ENCODE results near the gene BBC3. TPM values are rescaled to one million over a fixed set of nuclear protein-coding genes. Genes with fewer than 3 reads are reported as not detected.
A peak's percentile ranks its signal among the peaks of the same experiment; 100 is the strongest.

Gene BBC3
- polyA plus RNA-seq, 1 donor from 2014 or later: 15.6 TPM

GRCh38 chr19:47274071-47274890, 43.3 kb upstream of the BBC3 start, which contains the start of gene INAFM1:
Gene INAFM1, plus strand, starts transcription at chr19:47274885. Its CDS starts 35 bp downstream, at chr19:47274920.
- H2AFZ ChIP-seq (ENCODE audit: low read depth, low read length): peak within 1 kb of the TSS; percentile 80
- H3K79me2 ChIP-seq (replicated peaks; ENCODE audit: insufficient read depth, low read length): no peaks in the 10 kb centered on the region
- no peaks in the 10 kb centered on the region for H3K9me2 ChIP-seq (ENCODE audit: insufficient read depth, low read length)
- H3K4me3 ChIP-seq (ENCODE audit: low read length): peak within 1 kb of the TSS; percentile 77
- H3K27me3 ChIP-seq (ENCODE audit: insufficient read depth, low read depth, low read length): no peaks in the 10 kb centered on the region
- H4K20me1 ChIP-seq (ENCODE audit: insufficient read depth): no peaks in the 10 kb centered on the region
- H3K27ac ChIP-seq (ENCODE audit: low read length): peak within 1 kb of the TSS; percentile 92
- H3F3A ChIP-seq (ENCODE audit: insufficient read depth, low read length, poor library complexity, severe bottlenecking): no peaks in the 10 kb centered on the region
- TF ChIP-seq REST (IDR thresholded peaks at IDR 0.05; ENCODE audit: borderline replicate concordance) (peak; percentile 7), CTCF (IDR thresholded peaks at IDR 0.05; ENCODE audit: poor library complexity, severe bottlenecking) (no peak), MXI1 (conservative IDR thresholded peaks at IDR 0.05; ENCODE audit: poor library complexity, severe bottlenecking) (peak; percentile 6), POLR2AphosphoS5 (IDR thresholded peaks at IDR 0.05) (peak; percentile 74), TAF1 (IDR thresholded peaks at IDR 0.05; ENCODE audit: low read depth) (peak; percentile 71), EZH2 (IDR thresholded peaks at IDR 0.05; ENCODE audit: borderline replicate concordance, insufficient read depth, low read length, poor library complexity, severe bottlenecking) (no peak), SMC3 (conservative IDR thresholded peaks at IDR 0.05; ENCODE audit: poor library complexity) (no peak), EP300 (conservative IDR thresholded peaks at IDR 0.05; ENCODE audit: poor library complexity, severe bottlenecking) (no peak), RAD21 (conservative IDR thresholded peaks at IDR 0.05) (no peak)
- no peaks in the 10 kb centered on the region for H3K9me3 ChIP-seq (ENCODE audit: low read length)
- peak within 1 kb of the TSS; percentile 85 for H3K9ac ChIP-seq (ENCODE audit: low read length)
- H3K36me3 ChIP-seq (ENCODE audit: insufficient read depth, low read length): no peaks in the 10 kb centered on the region
- H3K4me2 ChIP-seq (ENCODE audit: low read length): peak within 1 kb of the TSS; percentile 88

GRCh38 chr19:47273313-47274070, 42.5 kb upstream of the BBC3 start:
- TF ChIP-seq EP300 (conservative IDR thresholded peaks at IDR 0.05; ENCODE audit: poor library complexity, severe bottlenecking): peak; percentile 48
- TF ChIP-seq MXI1 (conservative IDR thresholded peaks at IDR 0.05; ENCODE audit: poor library complexity, severe bottlenecking): peak; percentile 67
- no peak for TF ChIP-seq TAF1 (IDR thresholded peaks at IDR 0.05; ENCODE audit: low read depth)
- TF ChIP-seq REST (IDR thresholded peaks at IDR 0.05; ENCODE audit: borderline replicate concordance): peak; percentile 51
- TF ChIP-seq POLR2AphosphoS5 (IDR thresholded peaks at IDR 0.05): peak; percentile 89
- no peaks in the 10 kb centered on the region for H3K36me3 ChIP-seq (ENCODE audit: insufficient read depth, low read length)
- no peaks in the 10 kb centered on the region for H3K79me2 ChIP-seq (replicated peaks; ENCODE audit: insufficient read depth, low read length)
- H3K9ac ChIP-seq (ENCODE audit: low read length): peak overlapping the region; percentile 85
- H3K9me3 ChIP-seq (ENCODE audit: low read length): no peaks in the 10 kb centered on the region
- H3K9me2 ChIP-seq (ENCODE audit: insufficient read depth, low read length): no peaks in the 10 kb centered on the region
- no peaks in the 10 kb centered on the region for H4K20me1 ChIP-seq (ENCODE audit: insufficient read depth)
- H3K4me2 ChIP-seq (ENCODE audit: low read length): peak overlapping the region; percentile 84
- H3F3A ChIP-seq (ENCODE audit: insufficient read depth, low read length, poor library complexity, severe bottlenecking): no peaks in the 10 kb centered on the region
- no peaks in the 10 kb centered on the region for H3K27me3 ChIP-seq (ENCODE audit: insufficient read depth, low read depth, low read length)
- peak overlapping the region; percentile 72 for H3K4me3 ChIP-seq (ENCODE audit: low read length)
- peak overlapping the region; percentile 92 for H3K27ac ChIP-seq (ENCODE audit: low read length)
- H2AFZ ChIP-seq (ENCODE audit: low read depth, low read length): peak overlapping the region; percentile 80

All from neural cell (in vitro differentiated cells).